K562 (cell line): Measurements from ENCODE around the gene ANP32B. TPM values are rescaled to one million over a fixed set of nuclear protein-coding genes. Genes with fewer than 3 reads are reported as not detected.

ENCODE experiments used
- BMI1 ChIP-seq: fragments of 150-350 bp; IDR thresholded peaks from 2 replicates; pipeline ENCODE4 v1.6.1; 2014; ENCODE audit warnings: low read length
- EHMT2 ChIP-seq: fragments of 450-650 bp; IDR thresholded peaks from 2 replicates; pipeline ENCODE4 v1.6.1; 2018; ENCODE audit warnings: antibody characterized with exemption
- ELF1 ChIP-seq: fragments of 200-800 bp; sonication (Bioruptor generic); IDR thresholded peaks from 2 replicates; pipeline ENCODE4 v1.6.1; 2016; ENCODE audit warnings: missing genetic modification characterization, missing compliant biosample characterization
- HDAC8 ChIP-seq: fragments of 450-650 bp; IDR thresholded peaks from 2 replicates; pipeline ENCODE4 v1.6.1; 2016; ENCODE audit warnings: mild to moderate bottlenecking, missing genetic modification characterization, moderate library complexity, missing compliant biosample characterization
- IFI16 ChIP-seq: fragments of 250-450 bp; sonication (Bioruptor Pico); IDR thresholded peaks from 2 replicates; pipeline ENCODE4 v2.1.2; 2022; ENCODE audit warnings: mild to moderate bottlenecking, inconsistent platforms
- MIER1 ChIP-seq: fragments of 450-650 bp; IDR thresholded peaks from 2 replicates; pipeline ENCODE4 v1.6.1; 2016; ENCODE audit warnings: antibody characterized with exemption, mild to moderate bottlenecking, low read depth
- PTBP1 ChIP-seq: fragments of 200-400 bp; formaldehyde crosslinking; IDR thresholded peaks from 2 replicates; pipeline ENCODE4 v1.6.1; 2017; ENCODE audit warnings: low read depth, low read length
- PTTG1 ChIP-seq: fragments of 450-650 bp; IDR thresholded peaks from 2 replicates; pipeline ENCODE4 v1.6.1; 2016; ENCODE audit warnings: low read depth, mild to moderate bottlenecking, missing genetic modification characterization, missing compliant biosample characterization
- RBBP5 ChIP-seq: fragments of 200-600 bp; sonication (generic); IDR thresholded peaks from 2 replicates; pipeline ENCODE4 v1.6.1; 2012; ENCODE audit warnings: borderline replicate concordance, mild to moderate bottlenecking, low read length, control low read depth, inconsistent platforms; ENCODE audit not compliant: insufficient read depth, poor library complexity, severe bottlenecking
- SRSF7 ChIP-seq: fragments of 200-400 bp; formaldehyde crosslinking; optimal IDR thresholded peaks from 2 replicates; pipeline ENCODE3; 2017; ENCODE audit warnings: mild to moderate bottlenecking, low read depth, low read length
- ZNF23 ChIP-seq: fragments of 250-450 bp; sonication (Bioruptor Pico); IDR thresholded peaks from 2 replicates; pipeline ENCODE4 v1.4.0; 2020; ENCODE audit warnings: mild to moderate bottlenecking
- ZNF431 ChIP-seq: sonication (generic); formaldehyde crosslinking; IDR thresholded peaks from 2 replicates; pipeline ENCODE4 v1.8.0; 2022; ENCODE audit warnings: mild to moderate bottlenecking, missing genetic modification reagents
- ZNF444 ChIP-seq: fragments of 250-450 bp; sonication (Bioruptor Pico); IDR thresholded peaks from 2 replicates; pipeline ENCODE4 v1.4.0; 2020; ENCODE audit warnings: mild to moderate bottlenecking, moderate library complexity
- polyA plus RNA-seq, 8 experiments: library from polyadenylated mRNA; depleted of rRNA in 4 of 8; stranded (reverse) in 5 of 8; unstranded in 3 of 8; fragments of >200 nt; fragmentation: Nextera tagmentation in 2 of 8; fragmentation: Illumina TruSeq in 1 of 8; extraction: Ambion mirVana in 2 of 8; extraction: Trizol in 1 of 8; gene quantifications; 2 replicates each; pipeline versions ENCODE4 v1.2.1 to v1.2.3, GENCODE V29; 2011 to 2014; ENCODE audit warnings: inconsistent platforms in 1 of 8, missing spikeins in 1 of 8
- total RNA-seq, 7 experiments: library from RNA; depleted of rRNA in 6 of 7; stranded (reverse); fragments of >200 nt in 6 of 7; fragmentation: Illumina TruSeq in 2 of 7; extraction: Trizol in 2 of 7; gene quantifications; 2 replicates each; pipeline versions ENCODE4 v1.2.1 to v1.2.3, GENCODE V29; 2011 to 2021; ENCODE audit warnings: low replicate concordance in 1 of 7
- TF ChIP-seq, protein P1 (sequence below): fragments of 450-650 bp; IDR thresholded peaks from 2 replicates; pipeline ENCODE4 v1.7.1; 2018; ENCODE audit warnings: mild to moderate bottlenecking, low read depth; ENCODE audit not compliant: partially characterized antibody
- TF ChIP-seq, protein P2 (sequence below): IDR thresholded peaks from 3 replicates; pipeline ENCODE4 v1.6.1; 2011; ENCODE audit warnings: borderline replicate concordance, mild to moderate bottlenecking; ENCODE audit not compliant: insufficient read length, insufficient read depth
- TF ChIP-seq, protein P3 (sequence below): fragments of 450-650 bp; conservative IDR thresholded peaks from 2 replicates; pipeline ENCODE4 v1.6.1; 2016; ENCODE audit warnings: missing genetic modification characterization, low read depth, mild to moderate bottlenecking, missing compliant biosample characterization, moderate library complexity
- TF ChIP-seq, protein P4 (sequence below): fragments of 250-450 bp; sonication (Bioruptor Pico); IDR thresholded peaks from 2 replicates; pipeline ENCODE4 v1.4.0; 2020

The ANP32B gene
- total and polyA plus RNA-seq, 9 of the 15 experiments (the other 6 are each of a cell fraction or from before 2014, with no cell fraction given), result 68.9 to 815 (median 141) TPM

DNA sequence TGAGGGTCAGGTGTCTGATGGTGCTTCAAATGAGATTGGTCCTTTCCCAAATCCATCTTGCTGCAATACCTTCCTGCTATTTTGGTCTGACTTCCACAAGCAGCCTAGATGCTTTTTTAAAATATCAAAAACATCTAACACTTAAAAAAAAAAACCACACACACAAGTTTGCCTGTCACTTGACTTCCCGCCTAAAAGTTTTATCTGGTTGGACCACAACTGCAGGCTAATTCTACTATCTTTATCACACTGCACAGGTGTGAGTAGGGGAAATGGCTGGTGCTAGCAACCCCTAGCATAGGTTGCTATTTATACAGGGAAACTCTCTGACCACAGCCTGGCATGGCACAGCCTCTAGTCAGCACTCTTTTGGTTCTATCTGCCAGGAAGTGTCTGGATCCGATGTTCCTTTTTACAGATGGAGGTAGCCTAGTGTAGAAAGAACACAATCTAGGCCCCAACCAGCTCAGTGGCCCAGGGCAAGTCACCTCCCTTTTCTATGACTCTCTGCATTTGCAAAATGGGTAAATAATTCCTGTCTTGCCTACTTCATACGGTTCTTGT, 45.0 kb upstream of the ANP32B start, which contains the start of gene HEMGN (continued):
- TF ChIP-seq SRSF7, result no peak
- TF ChIP-seq, protein P1, sequence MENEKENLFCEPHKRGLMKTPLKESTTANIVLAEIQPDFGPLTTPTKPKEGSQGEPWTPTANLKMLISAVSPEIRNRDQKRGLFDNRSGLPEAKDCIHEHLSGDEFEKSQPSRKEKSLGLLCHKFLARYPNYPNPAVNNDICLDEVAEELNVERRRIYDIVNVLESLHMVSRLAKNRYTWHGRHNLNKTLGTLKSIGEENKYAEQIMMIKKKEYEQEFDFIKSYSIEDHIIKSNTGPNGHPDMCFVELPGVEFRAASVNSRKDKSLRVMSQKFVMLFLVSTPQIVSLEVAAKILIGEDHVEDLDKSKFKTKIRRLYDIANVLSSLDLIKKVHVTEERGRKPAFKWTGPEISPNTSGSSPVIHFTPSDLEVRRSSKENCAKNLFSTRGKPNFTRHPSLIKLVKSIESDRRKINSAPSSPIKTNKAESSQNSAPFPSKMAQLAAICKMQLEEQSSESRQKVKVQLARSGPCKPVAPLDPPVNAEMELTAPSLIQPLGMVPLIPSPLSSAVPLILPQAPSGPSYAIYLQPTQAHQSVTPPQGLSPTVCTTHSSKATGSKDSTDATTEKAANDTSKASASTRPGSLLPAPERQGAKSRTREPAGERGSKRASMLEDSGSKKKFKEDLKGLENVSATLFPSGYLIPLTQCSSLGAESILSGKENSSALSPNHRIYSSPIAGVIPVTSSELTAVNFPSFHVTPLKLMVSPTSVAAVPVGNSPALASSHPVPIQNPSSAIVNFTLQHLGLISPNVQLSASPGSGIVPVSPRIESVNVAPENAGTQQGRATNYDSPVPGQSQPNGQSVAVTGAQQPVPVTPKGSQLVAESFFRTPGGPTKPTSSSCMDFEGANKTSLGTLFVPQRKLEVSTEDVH, result peak; percentile 93
- TF ChIP-seq ZNF444, result no peak
- TF ChIP-seq HDAC8 (tag), result no peak
- no peak for TF ChIP-seq IFI16 (CRISPR knock-in tag)
- TF ChIP-seq PTBP1, result no peak
- TF ChIP-seq BMI1, result no peak
- peak; percentile 31 for TF ChIP-seq RBBP5
- TF ChIP-seq MIER1, result 0 out of 2 replicates have a peak, but pooled peaks have one; percentile 58
- TF ChIP-seq, protein P2, sequence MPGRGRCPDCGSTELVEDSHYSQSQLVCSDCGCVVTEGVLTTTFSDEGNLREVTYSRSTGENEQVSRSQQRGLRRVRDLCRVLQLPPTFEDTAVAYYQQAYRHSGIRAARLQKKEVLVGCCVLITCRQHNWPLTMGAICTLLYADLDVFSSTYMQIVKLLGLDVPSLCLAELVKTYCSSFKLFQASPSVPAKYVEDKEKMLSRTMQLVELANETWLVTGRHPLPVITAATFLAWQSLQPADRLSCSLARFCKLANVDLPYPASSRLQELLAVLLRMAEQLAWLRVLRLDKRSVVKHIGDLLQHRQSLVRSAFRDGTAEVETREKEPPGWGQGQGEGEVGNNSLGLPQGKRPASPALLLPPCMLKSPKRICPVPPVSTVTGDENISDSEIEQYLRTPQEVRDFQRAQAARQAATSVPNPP, result no peak
- TF ChIP-seq ZNF23 (CRISPR knock-in tag), result no peak
- TF ChIP-seq ELF1 (tag), result no peak
- no peak for TF ChIP-seq EHMT2
- TF ChIP-seq, protein P3, sequence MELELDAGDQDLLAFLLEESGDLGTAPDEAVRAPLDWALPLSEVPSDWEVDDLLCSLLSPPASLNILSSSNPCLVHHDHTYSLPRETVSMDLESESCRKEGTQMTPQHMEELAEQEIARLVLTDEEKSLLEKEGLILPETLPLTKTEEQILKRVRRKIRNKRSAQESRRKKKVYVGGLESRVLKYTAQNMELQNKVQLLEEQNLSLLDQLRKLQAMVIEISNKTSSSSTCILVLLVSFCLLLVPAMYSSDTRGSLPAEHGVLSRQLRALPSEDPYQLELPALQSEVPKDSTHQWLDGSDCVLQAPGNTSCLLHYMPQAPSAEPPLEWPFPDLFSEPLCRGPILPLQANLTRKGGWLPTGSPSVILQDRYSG, result no peak
- TF ChIP-seq, protein P4, sequence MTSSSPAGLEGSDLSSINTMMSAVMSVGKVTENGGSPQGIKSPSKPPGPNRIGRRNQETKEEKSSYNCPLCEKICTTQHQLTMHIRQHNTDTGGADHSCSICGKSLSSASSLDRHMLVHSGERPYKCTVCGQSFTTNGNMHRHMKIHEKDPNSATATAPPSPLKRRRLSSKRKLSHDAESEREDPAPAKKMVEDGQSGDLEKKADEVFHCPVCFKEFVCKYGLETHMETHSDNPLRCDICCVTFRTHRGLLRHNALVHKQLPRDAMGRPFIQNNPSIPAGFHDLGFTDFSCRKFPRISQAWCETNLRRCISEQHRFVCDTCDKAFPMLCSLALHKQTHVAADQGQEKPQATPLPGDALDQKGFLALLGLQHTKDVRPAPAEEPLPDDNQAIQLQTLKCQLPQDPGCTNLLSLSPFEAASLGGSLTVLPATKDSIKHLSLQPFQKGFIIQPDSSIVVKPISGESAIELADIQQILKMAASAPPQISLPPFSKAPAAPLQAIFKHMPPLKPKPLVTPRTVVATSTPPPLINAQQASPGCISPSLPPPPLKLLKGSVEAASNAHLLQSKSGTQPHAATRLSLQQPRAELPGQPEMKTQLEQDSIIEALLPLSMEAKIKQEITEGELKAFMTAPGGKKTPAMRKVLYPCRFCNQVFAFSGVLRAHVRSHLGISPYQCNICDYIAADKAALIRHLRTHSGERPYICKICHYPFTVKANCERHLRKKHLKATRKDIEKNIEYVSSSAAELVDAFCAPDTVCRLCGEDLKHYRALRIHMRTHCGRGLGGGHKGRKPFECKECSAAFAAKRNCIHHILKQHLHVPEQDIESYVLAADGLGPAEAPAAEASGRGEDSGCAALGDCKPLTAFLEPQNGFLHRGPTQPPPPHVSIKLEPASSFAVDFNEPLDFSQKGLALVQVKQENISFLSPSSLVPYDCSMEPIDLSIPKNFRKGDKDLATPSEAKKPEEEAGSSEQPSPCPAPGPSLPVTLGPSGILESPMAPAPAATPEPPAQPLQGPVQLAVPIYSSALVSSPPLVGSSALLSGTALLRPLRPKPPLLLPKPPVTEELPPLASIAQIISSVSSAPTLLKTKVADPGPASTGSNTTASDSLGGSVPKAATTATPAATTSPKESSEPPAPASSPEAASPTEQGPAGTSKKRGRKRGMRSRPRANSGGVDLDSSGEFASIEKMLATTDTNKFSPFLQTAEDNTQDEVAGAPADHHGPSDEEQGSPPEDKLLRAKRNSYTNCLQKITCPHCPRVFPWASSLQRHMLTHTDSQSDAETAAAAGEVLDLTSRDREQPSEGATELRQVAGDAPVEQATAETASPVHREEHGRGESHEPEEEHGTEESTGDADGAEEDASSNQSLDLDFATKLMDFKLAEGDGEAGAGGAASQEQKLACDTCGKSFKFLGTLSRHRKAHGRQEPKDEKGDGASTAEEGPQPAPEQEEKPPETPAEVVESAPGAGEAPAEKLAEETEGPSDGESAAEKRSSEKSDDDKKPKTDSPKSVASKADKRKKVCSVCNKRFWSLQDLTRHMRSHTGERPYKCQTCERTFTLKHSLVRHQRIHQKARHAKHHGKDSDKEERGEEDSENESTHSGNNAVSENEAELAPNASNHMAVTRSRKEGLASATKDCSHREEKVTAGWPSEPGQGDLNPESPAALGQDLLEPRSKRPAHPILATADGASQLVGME (CRISPR knock-in tag), result no peak
- no peak for TF ChIP-seq PTTG1 (tag)
- no peak for TF ChIP-seq ZNF431 (CRISPR knock-in tag)
